Tibial nerve (tissue), 4 donors: Measurements from ENCODE around the gene GIMAP5. TPM values are rescaled to one million over a fixed set of nuclear protein-coding genes. Genes with fewer than 3 reads are reported as not detected.
"Not testable (repeated sequence)": the region's sequence is repeated elsewhere in the genome, so short reads cannot be mapped to it uniquely, and the experiment has no call there.

ENCODE experiments used
- DNase-seq, 2 donors: peaks; one replicate each; pipeline ENCODE4 v3.0.0-alpha.2; 2019; ENCODE audit warnings: low spot score in 2 of 2
- H3K27ac ChIP-seq, 4 donors: fragments of 200-600 bp; sonication (generic) in 3 of 4; one replicate each; pipeline ENCODE4 v1.5.1; 2017 to 2019; ENCODE audit warnings: mild to moderate bottlenecking in 1 of 4
- H3K27me3 ChIP-seq, 2 donors: fragments of 200-600 bp; sonication (generic) in 1 of 2; one replicate each; pipeline versions ENCODE4 v1.5.1 to v1.6.0; 2017 to 2019
- H3K36me3 ChIP-seq, 3 donors: fragments of 200-600 bp; sonication (generic); one replicate each; pipeline ENCODE4 v1.5.1; 2018 to 2019
- H3K4me1 ChIP-seq, 4 donors: fragments of 200-600 bp; sonication (generic) in 3 of 4; one replicate each; pipeline ENCODE4 v1.5.1; 2017 to 2019
- H3K4me3 ChIP-seq, 4 donors: fragments of 200-600 bp; sonication (generic) in 3 of 4; one replicate each; pipeline ENCODE4 v1.5.1; 2017 to 2019; ENCODE audit warnings: mild to moderate bottlenecking in 1 of 4, moderate library complexity in 1 of 4
- H3K9me3 ChIP-seq, 4 donors: fragments of 200-600 bp; sonication (generic) in 3 of 4; one replicate each; pipeline ENCODE4 v1.5.1; 2017 to 2019
- CTCF ChIP-seq, 5 experiments: fragments of 200-600 bp in 3 of 5; fragments of 450-650 bp in 2 of 5; sonication (generic) in 3 of 5; IDR thresholded peaks; one replicate each; pipeline ENCODE4 v1.5.1; 2016 to 2019; ENCODE audit warnings: antibody characterized with exemption in 5 of 5, mild to moderate bottlenecking in 3 of 5, moderate library complexity in 2 of 5
- EP300 ChIP-seq, 2 donors: sonication (generic); formaldehyde crosslinking; IDR thresholded peaks; one replicate each; pipeline ENCODE4 v1.6.1; 2017; ENCODE audit warnings: antibody characterized with exemption in 2 of 2, mild to moderate bottlenecking in 1 of 2
- POLR2A ChIP-seq, 2 donors: fragments of 450-650 bp; IDR thresholded peaks; one replicate each; pipeline ENCODE4 v1.6.1; 2017; ENCODE audit warnings: antibody characterized with exemption in 2 of 2, mild to moderate bottlenecking in 2 of 2, moderate library complexity in 2 of 2
- WGBS, 2 donors: methylation state at CpG; one replicate each; pipeline ENCODE4 v1.1.5; 2018; 5-methylcytosine and 5-hydroxymethylcytosine counted together
- total RNA-seq, 4 donors: library from RNA; depleted of rRNA; stranded (reverse); fragments of >200 nt; gene quantifications; one replicate each; pipeline ENCODE4 v1.1.0, GENCODE V29; 2016

The GIMAP5 gene
- total RNA-seq, 4 donors from 2014 or later = 22.0 to 36.7 (median 33.4) TPM

- Histone ChIP-seq H3K36me3 (no peaks in the 10 kb centered on the region), H3K4me3 (no peak overlapping the region), H3K27me3 (no peaks in the 10 kb centered on the region), H3K9me3 (no peaks in the 10 kb centered on the region), H3K27ac (no peak overlapping the region), H3K4me1 (no peaks in the 10 kb centered on the region)
- no peak for DNase-seq
- WGBS, 2 donors = 43% methylated on average over 1 of the region's 1 CpG
- TF ChIP-seq POLR2A (IDR thresholded peaks at IDR 0.05) (no peak), CTCF (IDR thresholded peaks at IDR 0.05) (no peak), EP300 (IDR thresholded peaks at IDR 0.05) (no peak)
Measured at GRCh38 chr7:150759479-150759878, 22.3 kb downstream of the GIMAP5 start.

- Histone ChIP-seq H3K27me3 (no peaks in the 10 kb centered on the region), H3K9me3 (no peaks in the 10 kb centered on the region), H3K27ac (no peak overlapping the region), H3K4me1 (no peaks in the 10 kb centered on the region), H3K4me3 (no peak overlapping the region), H3K36me3 (no peaks in the 10 kb centered on the region)
- DNase-seq = no peak
- no peak for TF ChIP-seq EP300 (IDR thresholded peaks at IDR 0.05)
- no peak for TF ChIP-seq POLR2A (IDR thresholded peaks at IDR 0.05)
- no peak for TF ChIP-seq CTCF (IDR thresholded peaks at IDR 0.05)
Measured at GRCh38 chr7:150766334-150766709, 29.1 kb downstream of the GIMAP5 start.

- TF ChIP-seq CTCF (IDR thresholded peaks at IDR 0.05) (no peak), EP300 (IDR thresholded peaks at IDR 0.05) (no peak), POLR2A (IDR thresholded peaks at IDR 0.05) (no peak)
- WGBS, 2 donors = 85 to 88% methylated on average over 4 of the region's 4 CpGs
- no peak for DNase-seq
- Histone ChIP-seq H3K36me3 (no peaks in the 10 kb centered on the region), H3K4me1 (no peaks in the 10 kb centered on the region), H3K27ac (no peak overlapping the region), H3K27me3 (no peaks in the 10 kb centered on the region), H3K4me3 (no peak overlapping the region), H3K9me3 (peaks cover 0 to 20% (median 0%) of the 10 kb centered on the region in 4 donors)
Measured at GRCh38 chr7:150769768-150770167, 32.5 kb downstream of the GIMAP5 start.

- H3K27ac ChIP-seq, DNase-seq: not testable (repeated sequence)
- 83 to 90% methylated on average over 1 of the region's 1 CpG for WGBS, 2 donors
Measured at GRCh38 chr7:150774131-150774530, 36.9 kb downstream of the GIMAP5 start.

DNA sequence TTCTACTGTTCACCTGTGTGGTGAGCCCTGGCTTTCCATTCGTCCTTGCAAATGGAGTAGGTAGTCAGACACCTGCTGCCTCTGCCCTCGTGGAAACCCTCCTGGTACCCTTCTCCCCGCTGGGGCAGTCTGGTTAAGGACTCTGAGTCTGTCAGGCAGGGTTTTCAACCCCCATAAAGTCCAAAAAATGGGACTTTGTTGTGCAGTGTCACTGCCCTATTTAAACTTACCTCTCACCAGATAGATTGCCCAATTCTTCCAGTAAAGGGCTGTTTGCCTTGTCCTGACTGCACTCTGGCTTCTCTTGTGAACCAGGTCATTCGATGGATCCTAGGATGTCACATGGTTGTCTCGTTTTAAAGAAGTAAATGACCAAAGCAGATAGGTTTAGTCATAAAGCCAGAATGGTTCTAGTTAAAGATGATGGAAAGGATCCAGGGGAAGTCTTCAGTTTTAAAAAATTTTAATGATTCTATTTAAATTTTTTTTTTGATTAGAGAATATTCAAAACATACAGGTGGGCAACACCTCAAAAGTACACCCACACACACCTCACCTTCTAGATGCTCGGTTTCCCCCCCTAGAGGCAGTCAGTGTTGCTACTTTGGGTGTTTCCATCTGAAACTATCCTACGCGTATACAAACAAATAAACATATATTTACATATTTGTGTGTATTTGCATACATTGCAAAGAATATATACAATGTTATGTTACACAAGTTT is 41.0 kb downstream of the GIMAP5 start:
- Histone ChIP-seq H3K27me3 (no peaks in the 10 kb centered on the region), H3K27ac (no peak overlapping the region), H3K4me1 (peaks cover 0 to 24% (median 0%) of the 10 kb centered on the region in 4 donors), H3K4me3 (no peak overlapping the region), H3K36me3 (no peaks in the 10 kb centered on the region), H3K9me3 (peaks cover 0 to 13% (median 0%) of the 10 kb centered on the region in 4 donors)
- no peak for DNase-seq
- 58 to 63% methylated on average over 8 of the region's 8 CpGs for WGBS, 2 donors
- TF ChIP-seq EP300 (IDR thresholded peaks at IDR 0.05) = no peak
- no peak for TF ChIP-seq POLR2A (IDR thresholded peaks at IDR 0.05)
- no peak for TF ChIP-seq CTCF (IDR thresholded peaks at IDR 0.05)

More at GRCh38 chr7:150774131-150774530, 36.9 kb downstream of the GIMAP5 start:
- H3K36me3 ChIP-seq, H3K4me3 ChIP-seq, H3K27me3 ChIP-seq, H3K4me1 ChIP-seq: not testable (repeated sequence)
- peaks cover 0 to 20% (median 0%) of the 10 kb centered on the region in 4 donors for H3K9me3 ChIP-seq
